HepG2 (cell line): Measurements from ENCODE around the gene JAGN1. TPM values are rescaled to one million over a fixed set of nuclear protein-coding genes. Genes with fewer than 3 reads are reported as not detected.

Experiments
- ARID2 ChIP-seq: sonication (generic); formaldehyde crosslinking; IDR thresholded peaks from 2 replicates; pipeline ENCODE4 v1.8.1; 2022; ENCODE audit warnings: mild to moderate bottlenecking, missing genetic modification reagents, borderline replicate concordance
- IKZF4 ChIP-seq: sonication (generic); formaldehyde crosslinking; IDR thresholded peaks from 2 replicates; pipeline ENCODE4 v1.5.1; 2020; ENCODE audit warnings: borderline replicate concordance, mild to moderate bottlenecking, low read depth, missing genetic modification reagents; ENCODE audit errors: not compliant biosample characterization
- PAWR ChIP-seq: sonication (generic); formaldehyde crosslinking; IDR thresholded peaks from 2 replicates; pipeline ENCODE4 v1.4.0; 2020; ENCODE audit warnings: missing genetic modification reagents, mild to moderate bottlenecking, borderline replicate concordance
- PHF8 ChIP-seq: sonication (generic); formaldehyde crosslinking; IDR thresholded peaks from 2 replicates; pipeline ENCODE4 v1.5.0; 2020; ENCODE audit warnings: missing genetic modification reagents
- RXRB ChIP-seq: IDR thresholded peaks from 2 replicates; pipeline ENCODE4 v1.6.1; 2016; ENCODE audit warnings: borderline replicate concordance, missing genetic modification reagents, missing compliant biosample characterization
- SRSF4 ChIP-seq: fragments of 200-400 bp; formaldehyde crosslinking; IDR thresholded peaks from one replicate; pipeline ENCODE4 v1.6.1; 2018; ENCODE audit warnings: mild to moderate bottlenecking, low read depth, low read length, moderate library complexity; ENCODE audit not compliant: poor library complexity, severe bottlenecking
- THAP11 ChIP-seq: IDR thresholded peaks from 2 replicates; pipeline ENCODE4 v1.6.1; 2016; ENCODE audit warnings: missing biosample characterization, missing genetic modification reagents
- TMF1 ChIP-seq: sonication (generic); formaldehyde crosslinking; IDR thresholded peaks from 2 replicates; pipeline ENCODE4 v1.8.1; 2022; ENCODE audit warnings: low read depth, missing genetic modification reagents
- TOE1 ChIP-seq: sonication (generic); formaldehyde crosslinking; IDR thresholded peaks from 2 replicates; pipeline ENCODE4 v1.4.0; 2020; ENCODE audit warnings: mild to moderate bottlenecking, missing genetic modification reagents
- WIZ ChIP-seq: sonication (generic); formaldehyde crosslinking; IDR thresholded peaks from 2 replicates; pipeline ENCODE4 v1.5.1; 2020; ENCODE audit warnings: mild to moderate bottlenecking, missing genetic modification reagents
- ZNF333 ChIP-seq: sonication (generic); formaldehyde crosslinking; IDR thresholded peaks from 2 replicates; pipeline ENCODE4 v1.4.0; 2020; ENCODE audit warnings: mild to moderate bottlenecking, missing genetic modification reagents, borderline replicate concordance
- polyA plus RNA-seq, 8 experiments: library from polyadenylated mRNA; depleted of rRNA in 3 of 8; stranded (reverse) in 7 of 8; unstranded in 1 of 8; fragments of >200 nt; fragmentation: Illumina TruSeq in 4 of 8; extraction: Trizol in 4 of 8; gene quantifications; 2 replicates each; pipeline versions ENCODE4 v1.2.1 to v1.2.3, GENCODE V29; 2011 to 2016; ENCODE audit warnings: low read depth in 4 of 8, missing spikeins in 1 of 8, mixed read lengths in 1 of 8; ENCODE audit not compliant: insufficient read depth in 1 of 8
- total RNA-seq, 5 experiments: library from RNA; depleted of rRNA; stranded (reverse); fragments of >200 nt; fragmentation: Illumina TruSeq; extraction: Trizol; gene quantifications; 2 replicates each; pipeline ENCODE4 v1.2.3, GENCODE V29; 2016; ENCODE audit warnings: low read depth in 1 of 5
- TF ChIP-seq, protein P1 (sequence below): sonication (generic); formaldehyde crosslinking; IDR thresholded peaks from 2 replicates; pipeline ENCODE4 v1.4.0; 2020; ENCODE audit warnings: missing genetic modification reagents
- TF ChIP-seq, protein P2 (sequence below), 2 experiments: sonication (generic) in 1 of 2; formaldehyde crosslinking in 1 of 2; IDR thresholded peaks; 2 replicates each; pipeline versions ENCODE4 v1.5.1 to v1.6.1; 2011 to 2020; ENCODE audit warnings: borderline replicate concordance in 1 of 2, low read depth in 1 of 2, low read length in 1 of 2, mild to moderate bottlenecking in 1 of 2, missing genetic modification reagents in 1 of 2, moderate library complexity in 1 of 2
- TF ChIP-seq, protein P3 (sequence below): sonication (generic); formaldehyde crosslinking; IDR thresholded peaks from 2 replicates; pipeline ENCODE4 v1.5.1; 2020; ENCODE audit warnings: mild to moderate bottlenecking, moderate library complexity, missing genetic modification reagents
- TF ChIP-seq, protein P4 (sequence below): sonication (generic); formaldehyde crosslinking; IDR thresholded peaks from 2 replicates; pipeline ENCODE4 v1.8.0; 2022; ENCODE audit warnings: mild to moderate bottlenecking, missing genetic modification reagents, moderate library complexity
- TF ChIP-seq, protein P5 (sequence below): fragments of 450-650 bp; IDR thresholded peaks from 2 replicates; pipeline ENCODE4 v1.6.1; 2017; ENCODE audit warnings: mild to moderate bottlenecking
- TF ChIP-seq, protein P6 (sequence below): sonication (generic); formaldehyde crosslinking; IDR thresholded peaks from 2 replicates; pipeline ENCODE4 v1.8.1; 2023; ENCODE audit warnings: mild to moderate bottlenecking, missing genetic modification reagents

JAGN1 gene
- total and polyA plus RNA-seq, 2 of the 13 experiments (the other 11 are each of a cell fraction or from before 2014, with no cell fraction given): 49.9 to 50.9 TPM

DNA sequence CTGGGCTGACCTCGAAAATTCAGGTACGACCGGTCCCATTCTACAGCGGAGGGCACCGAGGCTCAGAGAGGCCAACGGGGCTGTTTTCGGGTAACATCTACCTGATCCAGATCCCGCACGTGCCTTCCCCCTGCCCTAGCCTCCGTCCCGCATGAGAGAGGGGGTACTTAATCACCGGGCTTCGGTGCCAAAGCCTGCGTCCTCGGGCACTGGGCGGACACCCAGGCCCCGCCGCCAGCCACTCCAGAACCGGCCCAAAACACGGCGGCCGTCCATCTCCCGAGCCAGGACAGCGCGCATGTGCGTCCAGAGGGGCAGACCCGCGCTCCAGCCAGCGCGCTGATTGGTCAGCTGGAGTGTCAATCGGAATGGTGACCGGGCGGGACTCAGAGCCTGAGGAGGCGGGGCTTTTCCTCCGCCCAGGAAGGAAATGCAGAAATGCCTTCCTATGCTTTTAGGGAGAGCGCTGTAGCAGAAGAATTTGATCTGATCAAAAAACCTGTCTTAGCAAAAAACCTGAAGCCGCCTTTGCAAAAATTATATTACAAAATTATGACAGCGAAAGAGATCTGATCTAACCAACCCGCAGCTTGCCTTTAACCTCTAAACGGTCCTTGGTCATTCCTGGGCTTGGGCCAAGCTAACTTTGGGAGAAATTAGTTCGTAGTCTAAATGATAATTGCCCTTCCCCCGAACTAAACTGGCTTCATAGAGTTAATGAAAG lies 46.5 kb upstream of the JAGN1 start, which contains the start of gene RPUSD3 (continued):
- TF ChIP-seq, protein P1, sequence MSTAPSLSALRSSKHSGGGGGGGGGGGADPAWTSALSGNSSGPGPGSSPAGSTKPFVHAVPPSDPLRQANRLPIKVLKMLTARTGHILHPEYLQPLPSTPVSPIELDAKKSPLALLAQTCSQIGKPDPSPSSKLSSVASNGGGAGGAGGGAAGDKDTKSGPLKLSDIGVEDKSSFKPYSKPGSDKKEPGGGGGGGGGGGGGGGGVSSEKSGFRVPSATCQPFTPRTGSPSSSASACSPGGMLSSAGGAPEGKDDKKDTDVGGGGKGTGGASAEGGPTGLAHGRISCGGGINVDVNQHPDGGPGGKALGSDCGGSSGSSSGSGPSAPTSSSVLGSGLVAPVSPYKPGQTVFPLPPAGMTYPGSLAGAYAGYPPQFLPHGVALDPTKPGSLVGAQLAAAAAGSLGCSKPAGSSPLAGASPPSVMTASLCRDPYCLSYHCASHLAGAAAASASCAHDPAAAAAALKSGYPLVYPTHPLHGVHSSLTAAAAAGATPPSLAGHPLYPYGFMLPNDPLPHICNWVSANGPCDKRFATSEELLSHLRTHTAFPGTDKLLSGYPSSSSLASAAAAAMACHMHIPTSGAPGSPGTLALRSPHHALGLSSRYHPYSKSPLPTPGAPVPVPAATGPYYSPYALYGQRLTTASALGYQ (CRISPR knock-in tag): no peak
- TF ChIP-seq, protein P2, sequence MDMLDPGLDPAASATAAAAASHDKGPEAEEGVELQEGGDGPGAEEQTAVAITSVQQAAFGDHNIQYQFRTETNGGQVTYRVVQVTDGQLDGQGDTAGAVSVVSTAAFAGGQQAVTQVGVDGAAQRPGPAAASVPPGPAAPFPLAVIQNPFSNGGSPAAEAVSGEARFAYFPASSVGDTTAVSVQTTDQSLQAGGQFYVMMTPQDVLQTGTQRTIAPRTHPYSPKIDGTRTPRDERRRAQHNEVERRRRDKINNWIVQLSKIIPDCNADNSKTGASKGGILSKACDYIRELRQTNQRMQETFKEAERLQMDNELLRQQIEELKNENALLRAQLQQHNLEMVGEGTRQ (IDR thresholded peaks at IDR 0.05; ENCODE audit: low read depth, low read length): no peak
- TF ChIP-seq, protein P2 (CRISPR knock-in tag; IDR thresholded peaks at IDR 0.05; ENCODE audit: borderline replicate concordance): no peak
- TF ChIP-seq THAP11 (CRISPR knock-in tag) (peak; percentile 58), SRSF4 (no peak), RXRB (no peak), TMF1 (CRISPR knock-in tag) (peak; percentile 50; the same call in 1 of the 2 replicates), TOE1 (CRISPR knock-in tag) (no peak), IKZF4 (CRISPR knock-in tag) (peak; percentile 36), PHF8 (CRISPR knock-in tag) (peak; percentile 95), PAWR (CRISPR knock-in tag) (no peak), WIZ (CRISPR knock-in tag) (no peak), ZNF333 (CRISPR knock-in tag) (peak; percentile 85; the same call in 1 of the 2 replicates), ARID2 (CRISPR knock-in tag) (no peak)
- TF ChIP-seq, protein P3, sequence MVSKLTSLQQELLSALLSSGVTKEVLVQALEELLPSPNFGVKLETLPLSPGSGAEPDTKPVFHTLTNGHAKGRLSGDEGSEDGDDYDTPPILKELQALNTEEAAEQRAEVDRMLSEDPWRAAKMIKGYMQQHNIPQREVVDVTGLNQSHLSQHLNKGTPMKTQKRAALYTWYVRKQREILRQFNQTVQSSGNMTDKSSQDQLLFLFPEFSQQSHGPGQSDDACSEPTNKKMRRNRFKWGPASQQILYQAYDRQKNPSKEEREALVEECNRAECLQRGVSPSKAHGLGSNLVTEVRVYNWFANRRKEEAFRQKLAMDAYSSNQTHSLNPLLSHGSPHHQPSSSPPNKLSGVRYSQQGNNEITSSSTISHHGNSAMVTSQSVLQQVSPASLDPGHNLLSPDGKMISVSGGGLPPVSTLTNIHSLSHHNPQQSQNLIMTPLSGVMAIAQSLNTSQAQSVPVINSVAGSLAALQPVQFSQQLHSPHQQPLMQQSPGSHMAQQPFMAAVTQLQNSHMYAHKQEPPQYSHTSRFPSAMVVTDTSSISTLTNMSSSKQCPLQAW: peak; percentile 52
- TF ChIP-seq, protein P4, sequence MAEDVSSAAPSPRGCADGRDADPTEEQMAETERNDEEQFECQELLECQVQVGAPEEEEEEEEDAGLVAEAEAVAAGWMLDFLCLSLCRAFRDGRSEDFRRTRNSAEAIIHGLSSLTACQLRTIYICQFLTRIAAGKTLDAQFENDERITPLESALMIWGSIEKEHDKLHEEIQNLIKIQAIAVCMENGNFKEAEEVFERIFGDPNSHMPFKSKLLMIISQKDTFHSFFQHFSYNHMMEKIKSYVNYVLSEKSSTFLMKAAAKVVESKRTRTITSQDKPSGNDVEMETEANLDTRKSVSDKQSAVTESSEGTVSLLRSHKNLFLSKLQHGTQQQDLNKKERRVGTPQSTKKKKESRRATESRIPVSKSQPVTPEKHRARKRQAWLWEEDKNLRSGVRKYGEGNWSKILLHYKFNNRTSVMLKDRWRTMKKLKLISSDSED: no peak
- TF ChIP-seq, protein P5, sequence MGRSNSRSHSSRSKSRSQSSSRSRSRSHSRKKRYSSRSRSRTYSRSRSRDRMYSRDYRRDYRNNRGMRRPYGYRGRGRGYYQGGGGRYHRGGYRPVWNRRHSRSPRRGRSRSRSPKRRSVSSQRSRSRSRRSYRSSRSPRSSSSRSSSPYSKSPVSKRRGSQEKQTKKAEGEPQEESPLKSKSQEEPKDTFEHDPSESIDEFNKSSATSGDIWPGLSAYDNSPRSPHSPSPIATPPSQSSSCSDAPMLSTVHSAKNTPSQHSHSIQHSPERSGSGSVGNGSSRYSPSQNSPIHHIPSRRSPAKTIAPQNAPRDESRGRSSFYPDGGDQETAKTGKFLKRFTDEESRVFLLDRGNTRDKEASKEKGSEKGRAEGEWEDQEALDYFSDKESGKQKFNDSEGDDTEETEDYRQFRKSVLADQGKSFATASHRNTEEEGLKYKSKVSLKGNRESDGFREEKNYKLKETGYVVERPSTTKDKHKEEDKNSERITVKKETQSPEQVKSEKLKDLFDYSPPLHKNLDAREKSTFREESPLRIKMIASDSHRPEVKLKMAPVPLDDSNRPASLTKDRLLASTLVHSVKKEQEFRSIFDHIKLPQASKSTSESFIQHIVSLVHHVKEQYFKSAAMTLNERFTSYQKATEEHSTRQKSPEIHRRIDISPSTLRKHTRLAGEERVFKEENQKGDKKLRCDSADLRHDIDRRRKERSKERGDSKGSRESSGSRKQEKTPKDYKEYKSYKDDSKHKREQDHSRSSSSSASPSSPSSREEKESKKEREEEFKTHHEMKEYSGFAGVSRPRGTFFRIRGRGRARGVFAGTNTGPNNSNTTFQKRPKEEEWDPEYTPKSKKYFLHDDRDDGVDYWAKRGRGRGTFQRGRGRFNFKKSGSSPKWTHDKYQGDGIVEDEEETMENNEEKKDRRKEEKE: no peak
- TF ChIP-seq, protein P6, sequence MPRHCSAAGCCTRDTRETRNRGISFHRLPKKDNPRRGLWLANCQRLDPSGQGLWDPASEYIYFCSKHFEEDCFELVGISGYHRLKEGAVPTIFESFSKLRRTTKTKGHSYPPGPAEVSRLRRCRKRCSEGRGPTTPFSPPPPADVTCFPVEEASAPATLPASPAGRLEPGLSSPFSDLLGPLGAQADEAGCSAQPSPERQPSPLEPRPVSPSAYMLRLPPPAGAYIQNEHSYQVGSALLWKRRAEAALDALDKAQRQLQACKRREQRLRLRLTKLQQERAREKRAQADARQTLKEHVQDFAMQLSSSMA (CRISPR knock-in tag): no peak
